Muscle layer of colon (tissue), 2 donors: ENCODE results near the gene DNPH1.
A peak's percentile ranks its signal among the peaks of the same experiment; 100 is the strongest.

Experiments
- H3K27ac ChIP-seq: one replicate; pipeline ENCODE4 v1.7.0; 2013; ENCODE audit warnings: low read depth, mild to moderate bottlenecking, low read length, moderate library complexity
- H3K27me3 ChIP-seq, 2 donors: one replicate each; pipeline ENCODE4 v1.7.0; 2013; ENCODE audit warnings: low read length in 2 of 2, mild to moderate bottlenecking in 2 of 2; ENCODE audit not compliant: insufficient read depth in 2 of 2, control insufficient read depth in 1 of 2
- H3K36me3 ChIP-seq: one replicate; pipeline ENCODE4 v1.7.0; 2013; ENCODE audit warnings: mild to moderate bottlenecking, low read length; ENCODE audit not compliant: insufficient read depth
- H3K4me1 ChIP-seq: one replicate; pipeline ENCODE4 v1.7.0; 2013; ENCODE audit warnings: mild to moderate bottlenecking, low read length; ENCODE audit not compliant: insufficient read depth
- H3K4me3 ChIP-seq, 2 donors: one replicate each; pipeline ENCODE4 v1.7.0; 2013; ENCODE audit warnings: low read length in 2 of 2, low read depth in 1 of 2, mild to moderate bottlenecking in 1 of 2, moderate library complexity in 1 of 2
- H3K9ac ChIP-seq: one replicate; pipeline ENCODE4 v1.7.0; 2013; ENCODE audit warnings: low read length
- H3K9me3 ChIP-seq: one replicate; pipeline ENCODE4 v1.7.0; 2013; ENCODE audit warnings: mild to moderate bottlenecking, low read length
- donor health status: abdominal sarcoma.
- donor health status: Adenocarcinoma of cecum.

Gene DNPH1

DNA sequence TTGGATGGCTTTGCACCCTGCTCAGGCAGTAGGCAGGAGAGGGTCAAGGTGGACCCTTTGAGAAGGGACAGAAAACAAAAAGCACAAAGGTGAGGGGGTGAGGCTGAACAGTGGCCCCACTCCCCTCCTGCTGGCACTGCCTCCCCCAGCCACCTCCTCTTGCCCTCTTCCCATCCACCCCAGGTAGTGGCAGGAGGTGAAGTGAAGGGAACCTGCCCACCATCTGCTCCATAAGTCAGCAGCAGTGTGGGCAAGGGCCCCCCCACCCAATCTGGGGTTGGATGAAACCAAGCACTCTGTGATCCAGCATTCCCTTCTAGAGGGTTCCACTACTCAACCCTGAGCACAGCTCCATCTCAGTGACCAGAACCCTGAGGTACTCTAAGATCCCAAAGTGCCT is 42.7 kb upstream of the DNPH1 start:
- Histone ChIP-seq H3K36me3 (no peaks in the 10 kb centered on the region), H3K4me1 (peaks cover 22% of the 10 kb centered on the region), H3K27me3 (peaks cover 12 to 19% of the 10 kb centered on the region in 2 donors), H3K27ac (no peak overlapping the region), H3K9me3 (no peaks in the 10 kb centered on the region), H3K4me3 (no peak overlapping the region), H3K9ac (no peak overlapping the region)

DNA sequence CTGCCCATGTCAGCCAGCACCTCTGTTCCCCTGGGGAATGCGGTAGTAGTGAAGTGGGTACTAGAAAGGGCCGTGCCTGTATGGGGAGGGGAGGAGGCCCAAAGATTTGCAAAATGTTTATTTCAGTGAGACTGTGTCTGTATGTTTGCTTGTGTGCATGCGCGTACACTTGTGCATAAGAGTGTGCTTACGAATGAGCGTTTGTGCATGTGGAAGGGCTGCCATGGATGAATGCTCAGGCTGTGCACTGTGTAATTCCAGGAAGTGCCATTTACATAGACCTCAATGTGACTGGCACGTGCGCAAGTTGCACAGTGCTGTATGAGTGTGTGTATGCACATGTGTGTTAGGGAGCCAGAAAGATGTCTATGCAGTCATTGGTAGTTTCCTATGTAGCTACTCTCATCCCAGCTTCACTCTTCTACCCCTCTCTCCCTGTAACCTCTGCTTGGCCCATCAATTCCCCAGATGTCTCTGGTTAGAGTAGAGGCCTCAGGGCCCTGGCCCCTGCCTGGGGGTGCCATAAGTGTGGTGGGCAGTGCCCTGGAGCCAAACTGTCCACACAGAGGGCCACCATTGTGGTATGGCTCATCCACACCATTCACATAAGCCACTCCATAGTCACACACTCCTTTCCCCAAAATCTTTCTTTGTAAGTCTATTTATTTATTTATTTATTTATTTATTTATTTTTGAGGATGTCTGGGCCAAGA is 42.0 kb upstream of the DNPH1 start:
- Histone ChIP-seq H3K9me3 (no peaks in the 10 kb centered on the region), H3K36me3 (no peaks in the 10 kb centered on the region), H3K9ac (no peak overlapping the region), H3K4me3 (no peak overlapping the region), H3K4me1 (peaks cover 22% of the 10 kb centered on the region), H3K27me3 (peaks cover 12 to 19% of the 10 kb centered on the region in 2 donors), H3K27ac (no peak overlapping the region)

DNA sequence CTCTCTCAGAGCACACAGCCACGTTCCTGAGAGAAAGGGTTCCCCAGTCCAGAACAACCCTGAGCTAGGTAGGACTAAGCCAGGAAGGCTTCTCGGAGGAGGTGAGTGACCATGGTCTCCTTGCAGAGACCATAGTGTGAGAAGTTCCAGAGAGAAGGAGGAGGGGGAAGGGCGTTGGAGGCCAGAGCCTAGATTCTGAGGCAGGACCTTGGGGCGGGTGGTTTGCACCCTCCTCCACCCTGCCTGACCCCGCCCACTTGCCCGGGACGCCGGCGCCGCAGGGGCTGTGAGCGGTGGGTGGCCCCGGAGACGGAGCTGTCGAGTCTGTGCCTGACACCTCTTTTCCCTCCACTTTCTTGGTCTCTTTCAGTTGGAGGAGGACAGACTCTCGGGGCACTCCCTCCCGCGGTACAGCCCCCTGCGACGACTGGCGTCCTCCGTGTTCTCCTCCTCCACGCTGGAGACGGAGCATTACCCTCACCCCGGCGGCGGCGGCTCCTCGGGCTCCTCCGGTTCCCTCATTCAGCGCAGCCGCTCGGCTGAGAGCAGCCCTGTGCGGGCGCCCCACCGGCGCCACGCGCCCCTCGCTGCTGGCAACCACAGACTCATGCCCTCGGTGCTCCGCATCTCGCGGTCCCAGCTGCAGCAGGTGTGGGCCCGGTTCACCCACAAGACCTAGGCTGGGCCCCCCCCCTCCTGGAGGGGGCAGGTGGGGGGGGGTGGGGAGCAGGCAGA is 40.2 kb upstream of the DNPH1 start:
- H3K36me3 ChIP-seq, result no peaks in the 10 kb centered on the region

DNA sequence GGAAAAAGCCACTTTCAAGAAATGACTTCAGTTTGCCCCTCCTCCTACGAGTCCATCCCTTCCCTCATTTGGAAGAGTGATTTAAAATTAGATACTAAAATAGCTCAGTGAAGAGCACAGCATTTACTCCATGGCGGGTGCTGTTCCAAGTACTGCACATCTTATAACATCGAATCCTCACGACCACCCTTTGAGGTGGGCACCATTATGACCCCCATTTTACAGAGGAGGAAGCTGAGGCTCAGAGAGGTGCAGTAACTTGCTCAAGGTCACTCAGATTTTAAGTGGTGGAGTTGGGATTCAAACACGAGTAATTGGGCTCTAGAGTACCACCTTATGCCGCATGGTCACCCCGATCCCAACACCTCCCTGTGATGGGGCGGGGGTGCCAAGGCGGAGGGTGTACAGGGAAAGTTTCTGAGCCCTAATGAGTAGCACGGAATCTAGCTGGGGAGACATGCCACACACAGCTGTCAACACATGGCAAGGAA is 39.5 kb upstream of the DNPH1 start:
- Histone ChIP-seq H3K27me3 (peaks cover under 1 to 1% of the 10 kb centered on the region in 2 donors), H3K36me3 (no peaks in the 10 kb centered on the region), H3K4me1 (peaks cover 22% of the 10 kb centered on the region), H3K9me3 (no peaks in the 10 kb centered on the region), H3K4me3 (peak overlapping the region in 1 of 2 donors; percentile 41), H3K27ac (no peak overlapping the region), H3K9ac (no peak overlapping the region)

More for the DNA sequence above, 40.2 kb upstream of the DNPH1 start:
- Histone ChIP-seq H3K27ac (peak overlapping the region; percentile 53), H3K9ac (no peak overlapping the region), H3K27me3 (peaks cover 7% of the 10 kb centered on the region in 2 donors), H3K4me1 (peaks cover 22% of the 10 kb centered on the region), H3K9me3 (no peaks in the 10 kb centered on the region), H3K4me3 (peak overlapping the region; percentile 21 to 41)

DNA sequence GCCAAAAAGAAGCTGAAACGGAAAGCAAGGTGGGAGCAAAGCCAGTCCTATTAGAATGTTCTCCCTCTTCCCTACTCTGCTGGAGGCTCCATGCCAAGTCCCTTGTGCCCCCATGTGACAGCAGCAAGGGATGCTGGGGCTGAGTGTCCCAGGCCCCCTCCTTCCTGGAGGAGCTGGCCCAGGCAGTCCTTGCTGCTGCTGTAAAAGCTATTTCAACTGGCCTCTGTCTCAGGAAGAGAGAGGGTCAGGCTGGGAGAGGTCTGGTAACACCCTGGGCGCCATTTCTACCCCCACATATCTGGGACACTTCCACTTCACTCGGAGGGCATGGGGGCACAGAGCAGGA is 39.0 kb upstream of the DNPH1 start:
- no peaks in the 10 kb centered on the region for H3K36me3 ChIP-seq
- H3K9me3 ChIP-seq, result no peaks in the 10 kb centered on the region
- peaks cover 22% of the 10 kb centered on the region for H3K4me1 ChIP-seq
- H3K27ac ChIP-seq, result peak overlapping the region; percentile 66
- H3K27me3 ChIP-seq, result no peaks in the 10 kb centered on the region
- no peak overlapping the region for H3K4me3 ChIP-seq
- no peak overlapping the region for H3K9ac ChIP-seq

DNA sequence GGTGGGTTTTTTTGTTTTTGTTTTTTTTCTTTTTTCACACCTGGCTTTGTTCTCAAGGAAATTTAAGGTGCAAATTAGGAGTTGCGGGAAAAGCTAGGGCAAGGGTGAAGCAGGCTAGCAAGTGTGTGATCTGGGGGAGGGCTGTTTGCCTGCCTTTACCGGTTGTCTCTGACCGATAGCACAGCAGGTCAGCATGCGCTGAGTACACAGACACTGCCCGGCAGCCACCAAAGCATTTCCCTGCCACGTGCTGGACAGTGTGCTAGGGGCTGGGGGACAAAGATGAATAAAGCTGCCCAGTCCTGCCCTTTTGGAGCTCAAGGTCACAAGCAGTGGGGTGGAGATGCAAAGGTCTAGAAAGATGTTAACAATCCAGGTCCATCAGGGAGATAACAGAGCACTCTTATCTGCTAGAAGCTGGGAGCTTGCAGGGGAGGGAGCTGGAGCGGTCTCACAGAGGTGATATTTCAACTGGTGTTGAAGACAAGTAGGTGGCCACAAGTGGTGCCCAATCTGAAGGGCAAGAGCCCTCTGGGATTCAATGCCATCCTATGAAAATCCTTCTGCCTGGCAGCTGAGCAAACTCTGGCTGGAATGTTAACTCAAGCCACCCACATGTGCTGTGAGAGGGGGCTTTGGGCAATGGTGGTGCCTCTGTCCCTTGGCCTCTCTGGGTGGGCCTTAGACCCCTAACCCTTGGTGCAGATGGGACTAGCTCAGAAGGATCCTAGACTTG is 38.5 kb upstream of the DNPH1 start:
- H3K36me3 ChIP-seq, result no peaks in the 10 kb centered on the region
- no peak overlapping the region for H3K9ac ChIP-seq
- no peak overlapping the region for H3K4me3 ChIP-seq
- H3K27ac ChIP-seq, result peak overlapping the region; percentile 66
- H3K9me3 ChIP-seq, result no peaks in the 10 kb centered on the region
- H3K4me1 ChIP-seq, result peaks cover 22% of the 10 kb centered on the region
- H3K27me3 ChIP-seq, result no peaks in the 10 kb centered on the region

DNA sequence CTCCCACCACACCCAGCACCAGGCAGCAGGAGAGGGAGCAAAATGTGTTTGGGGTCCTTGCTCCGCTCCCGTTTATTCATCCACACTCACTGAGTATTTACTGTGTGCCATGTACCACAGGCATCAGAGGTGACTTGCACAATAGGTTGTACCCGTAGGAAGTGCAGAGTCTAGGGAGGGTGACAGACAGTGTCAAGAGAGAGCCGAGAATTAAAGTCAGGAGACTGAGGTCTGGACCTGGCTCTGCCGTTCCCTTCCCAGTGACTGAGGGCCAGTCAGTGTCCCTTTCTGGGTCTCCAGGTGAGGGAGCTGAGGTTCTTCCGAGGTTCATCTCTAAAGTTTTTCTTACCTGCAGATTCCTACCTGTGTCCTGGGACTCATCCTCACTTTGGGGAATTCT is 36.3 kb upstream of the DNPH1 start:
- no peaks in the 10 kb centered on the region for H3K27me3 ChIP-seq
- no peaks in the 10 kb centered on the region for H3K9me3 ChIP-seq
- no peak overlapping the region for H3K27ac ChIP-seq
- H3K4me3 ChIP-seq, result no peak overlapping the region
- no peak overlapping the region for H3K9ac ChIP-seq
- peaks cover 22% of the 10 kb centered on the region for H3K4me1 ChIP-seq
- no peaks in the 10 kb centered on the region for H3K36me3 ChIP-seq

DNA sequence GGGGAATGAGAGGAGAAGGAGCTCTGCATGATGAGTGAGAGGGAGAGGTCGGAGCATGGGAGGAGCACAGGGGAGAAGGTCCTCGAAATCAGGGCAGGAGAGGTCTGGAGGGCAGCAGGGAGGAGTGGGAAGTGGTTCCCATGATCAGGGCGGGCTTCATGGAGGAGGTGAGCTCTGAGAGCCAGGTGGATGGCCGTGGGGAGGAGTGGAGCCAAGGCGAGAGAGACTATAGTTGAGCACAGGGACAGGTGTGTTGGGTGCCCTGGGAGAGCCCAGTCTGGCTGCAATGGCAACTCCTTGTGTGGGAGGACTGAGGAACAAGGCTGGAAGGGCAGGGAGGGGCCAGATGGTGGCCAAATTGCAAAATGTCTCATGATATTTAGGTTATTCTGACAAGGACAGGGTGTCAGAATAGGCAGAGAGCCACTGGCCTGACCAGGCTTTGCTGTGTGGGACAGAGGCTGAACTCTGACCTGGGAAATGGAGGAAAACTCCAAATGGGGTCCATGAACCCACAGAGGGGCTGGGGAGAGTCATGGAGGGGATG is 35.4 kb upstream of the DNPH1 start:
- Histone ChIP-seq H3K27ac (no peak overlapping the region), H3K9ac (no peak overlapping the region)

DNA sequence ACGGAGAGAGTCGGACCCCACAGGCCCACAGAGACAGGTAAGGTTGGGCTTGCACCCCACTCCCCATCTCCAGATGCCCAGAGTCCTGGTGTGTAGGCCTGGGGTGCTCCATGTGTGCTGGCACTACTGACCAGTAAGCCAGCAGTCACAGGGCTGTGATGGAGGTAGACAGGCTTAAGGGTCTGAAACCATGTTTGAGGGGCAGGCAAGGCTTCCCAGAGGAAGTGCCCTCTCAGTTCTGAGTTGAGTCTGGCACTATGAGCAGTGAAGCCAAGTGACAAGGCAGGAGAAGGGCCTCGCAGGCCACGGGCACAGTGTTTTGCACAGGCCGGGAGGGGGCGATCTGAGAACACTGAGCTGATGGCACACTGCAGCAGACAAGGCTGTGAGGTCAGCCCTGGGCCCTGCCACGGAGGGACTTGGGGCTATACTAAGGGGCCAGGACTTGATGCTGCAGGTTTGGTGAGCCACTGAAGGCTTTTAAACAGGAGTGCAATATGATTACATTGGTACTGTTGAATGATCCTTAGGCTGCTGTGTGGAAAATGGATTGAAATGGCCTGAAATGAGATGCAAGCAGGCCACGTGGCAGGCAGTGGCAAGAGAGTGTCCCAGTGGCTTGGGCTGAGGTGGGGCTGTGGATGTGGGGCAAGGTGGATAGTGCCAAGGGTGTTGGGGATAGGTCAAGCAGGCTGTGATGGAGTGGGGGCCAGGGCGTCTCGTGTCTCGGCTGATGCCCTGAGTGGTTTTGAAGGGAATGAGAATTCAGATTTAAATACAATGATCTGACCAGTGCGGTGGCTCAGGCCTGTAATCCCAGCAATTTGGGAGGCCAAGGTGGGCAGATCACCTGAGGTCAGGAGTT is 34.3 kb upstream of the DNPH1 start:
- no peak overlapping the region for H3K9ac ChIP-seq
- H3K36me3 ChIP-seq, result no peaks in the 10 kb centered on the region
- no peaks in the 10 kb centered on the region for H3K9me3 ChIP-seq
- H3K27me3 ChIP-seq, result peaks cover 0 to 4% of the 10 kb centered on the region in 2 donors
- no peak overlapping the region for H3K4me3 ChIP-seq
- peaks cover 9% of the 10 kb centered on the region for H3K4me1 ChIP-seq
- H3K27ac ChIP-seq, result no peak overlapping the region

More for the DNA sequence above, 35.4 kb upstream of the DNPH1 start:
- Histone ChIP-seq H3K36me3 (no peaks in the 10 kb centered on the region), H3K4me3 (no peak overlapping the region), H3K4me1 (peaks cover 18% of the 10 kb centered on the region), H3K27me3 (no peaks in the 10 kb centered on the region), H3K9me3 (no peaks in the 10 kb centered on the region)

DNA sequence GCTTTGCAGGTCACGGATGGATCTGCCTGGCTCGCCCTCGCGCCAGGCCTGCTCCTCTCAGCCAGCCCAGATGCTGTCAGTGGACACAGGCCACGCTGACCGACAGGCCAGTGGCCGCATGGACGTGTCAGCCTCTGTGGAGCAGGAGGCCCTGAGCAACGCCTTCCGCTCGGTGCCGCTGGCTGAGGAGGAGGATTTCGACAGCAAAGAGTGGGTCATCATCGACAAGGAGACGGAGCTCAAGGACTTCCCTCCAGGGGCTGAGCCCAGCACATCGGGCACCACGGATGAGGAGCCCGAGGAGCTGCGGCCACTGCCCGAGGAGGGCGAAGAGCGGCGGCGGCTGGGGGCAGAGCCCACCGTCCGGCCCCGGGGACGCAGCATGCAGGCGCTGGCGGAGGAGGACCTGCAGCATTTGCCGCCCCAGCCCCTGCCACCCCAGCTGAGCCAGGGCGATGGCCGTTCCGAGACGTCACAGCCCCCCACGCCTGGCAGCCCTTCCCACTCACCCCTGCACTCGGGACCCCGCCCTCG is 33.6 kb upstream of the DNPH1 start:
- Histone ChIP-seq H3K9me3 (no peaks in the 10 kb centered on the region), H3K27ac (no peak overlapping the region), H3K4me1 (peaks cover 2% of the 10 kb centered on the region), H3K9ac (no peak overlapping the region), H3K36me3 (no peaks in the 10 kb centered on the region), H3K4me3 (no peak overlapping the region), H3K27me3 (peaks cover 0 to 4% of the 10 kb centered on the region in 2 donors)
